ENCODE measurements around the gene FCHO1.
A peak's percentile ranks its signal among the peaks of the same experiment; 100 is the strongest.
"Not testable (repeated sequence)": the region's sequence is repeated elsewhere in the genome, so short reads cannot be mapped to it uniquely, and the experiment has no call there.

The FCHO1 gene

DNA sequence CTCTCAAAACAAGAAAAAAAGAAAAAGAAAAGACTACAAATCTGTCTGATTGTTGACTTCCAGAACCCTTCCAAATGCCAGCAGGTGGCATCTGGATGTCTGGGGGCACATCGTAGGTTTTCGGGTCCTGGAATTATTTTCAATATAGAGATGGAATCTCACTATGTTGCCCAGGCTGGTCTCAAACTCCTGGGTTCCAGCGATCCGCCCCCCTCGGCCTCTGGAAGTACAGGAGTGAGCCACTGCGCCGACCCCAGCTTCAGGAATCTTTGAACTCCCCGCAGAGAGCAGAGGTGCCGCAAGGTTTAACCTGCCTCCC, 43.1 kb downstream of the FCHO1 start:
- no peak for DNase-seq (ENCODE audit: low read depth in 4 of 4, low spot score in 1 of 4)

DNA sequence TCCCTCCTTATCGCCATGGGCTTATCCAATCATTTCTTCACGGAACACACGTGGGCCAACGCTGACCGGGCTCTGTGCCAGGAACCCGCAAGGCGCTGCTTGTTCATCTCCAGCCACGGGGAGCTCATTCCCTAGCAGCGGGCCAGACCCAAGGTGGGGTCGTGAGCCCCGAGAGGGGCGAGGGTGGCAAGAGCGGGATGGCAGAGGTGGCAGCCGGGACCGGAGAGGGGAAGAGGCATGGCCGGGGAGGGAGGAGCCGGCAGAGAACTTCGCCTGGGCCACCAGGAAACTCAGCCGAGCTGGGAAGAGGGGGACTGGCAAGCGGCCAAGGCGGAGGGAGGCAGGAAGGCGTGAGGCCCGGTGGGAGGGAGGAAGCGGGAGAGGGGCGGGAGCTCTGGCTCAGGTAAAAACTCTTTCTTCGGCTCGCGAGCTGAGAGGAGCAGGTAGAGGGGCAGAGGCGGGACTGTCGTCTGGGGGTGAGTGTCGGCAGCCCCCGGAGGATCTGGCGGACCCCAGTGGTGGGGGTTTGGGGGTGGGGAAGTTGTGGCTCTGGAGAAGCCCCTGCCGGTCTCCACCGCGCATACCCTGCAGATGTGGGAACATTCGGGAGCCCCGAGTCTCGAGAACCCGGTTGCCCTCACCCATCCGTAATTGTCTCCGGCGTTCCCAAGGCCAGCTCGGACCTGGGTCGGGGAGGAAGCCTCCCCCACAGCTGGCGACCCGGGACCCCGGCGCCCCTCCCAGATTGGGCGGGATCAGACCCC, 43.6 kb downstream of the FCHO1 start, which contains the start of gene B3GNT3:
B3GNT3 (plus strand) TSS at position 408 of the 764 bp plus-strand sequence. CDS start 12,670 bp downstream, outside the sequence.
- DNase-seq (ENCODE audit: low read depth in 4 of 4, low spot score in 1 of 4), result no peak

DNA sequence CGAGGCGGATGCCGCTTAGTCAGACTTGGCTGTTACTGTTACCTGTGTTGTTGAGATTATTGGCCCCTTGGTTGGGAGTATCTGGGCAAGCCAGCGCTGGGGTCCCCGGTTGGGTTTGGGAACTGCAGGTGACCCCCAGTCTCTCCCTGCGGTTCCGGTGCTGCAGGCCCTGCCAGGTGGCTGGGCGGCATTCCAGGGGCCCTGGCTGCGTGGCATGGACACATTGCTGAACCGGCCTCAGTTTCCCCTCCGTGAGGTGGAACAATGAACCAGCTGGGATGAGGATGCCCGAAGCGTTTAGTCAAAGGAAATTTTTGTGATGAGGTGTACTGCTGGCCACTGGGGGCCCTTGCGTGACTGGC, 44.2 kb downstream of the FCHO1 start:
- DNase-seq (ENCODE audit: low read depth in 4 of 4, low spot score in 1 of 4), result no peak

DNA sequence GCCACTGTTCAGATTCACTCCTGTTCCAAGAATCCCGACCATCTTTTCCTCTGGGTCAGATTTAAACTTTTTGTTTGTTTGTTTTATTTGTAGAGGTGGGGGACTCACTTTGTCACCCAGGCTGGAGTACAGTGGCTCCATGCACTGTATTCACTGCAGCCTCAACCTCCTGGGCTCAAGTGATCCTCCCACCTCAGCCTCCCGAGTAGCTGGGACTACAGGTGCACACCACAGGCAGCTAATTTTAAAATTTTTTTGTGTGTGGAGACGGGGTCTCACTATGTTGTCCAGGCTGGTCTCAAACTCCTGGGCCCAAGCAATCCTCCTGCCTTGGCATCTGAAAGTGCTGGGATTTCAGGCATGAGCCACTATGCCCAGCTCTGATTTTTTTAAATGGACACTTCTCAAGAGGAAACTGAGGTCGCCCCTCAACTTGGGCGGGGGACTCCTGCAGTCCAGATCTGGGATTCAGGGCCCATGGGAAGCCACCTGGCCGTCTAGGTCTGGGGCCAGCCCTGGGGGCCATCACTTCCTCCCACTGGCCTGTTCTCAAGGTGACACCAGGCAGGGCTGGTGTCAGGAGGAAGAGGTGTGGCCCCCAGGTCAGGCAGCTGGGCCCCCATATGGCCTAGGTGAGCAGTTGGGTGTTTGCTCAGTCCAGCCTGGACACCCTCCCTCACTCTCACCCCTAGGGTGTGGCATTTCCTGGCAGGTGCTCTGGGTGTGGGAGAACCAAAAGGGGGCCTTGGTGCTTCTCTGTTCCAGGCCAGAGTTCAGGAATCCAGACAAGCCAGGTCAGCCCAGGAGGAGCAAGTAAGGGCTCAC, 44.9 kb downstream of the FCHO1 start:
- DNase-seq (ENCODE audit: low read depth in 4 of 4, low spot score in 1 of 4), result no peak

DNA sequence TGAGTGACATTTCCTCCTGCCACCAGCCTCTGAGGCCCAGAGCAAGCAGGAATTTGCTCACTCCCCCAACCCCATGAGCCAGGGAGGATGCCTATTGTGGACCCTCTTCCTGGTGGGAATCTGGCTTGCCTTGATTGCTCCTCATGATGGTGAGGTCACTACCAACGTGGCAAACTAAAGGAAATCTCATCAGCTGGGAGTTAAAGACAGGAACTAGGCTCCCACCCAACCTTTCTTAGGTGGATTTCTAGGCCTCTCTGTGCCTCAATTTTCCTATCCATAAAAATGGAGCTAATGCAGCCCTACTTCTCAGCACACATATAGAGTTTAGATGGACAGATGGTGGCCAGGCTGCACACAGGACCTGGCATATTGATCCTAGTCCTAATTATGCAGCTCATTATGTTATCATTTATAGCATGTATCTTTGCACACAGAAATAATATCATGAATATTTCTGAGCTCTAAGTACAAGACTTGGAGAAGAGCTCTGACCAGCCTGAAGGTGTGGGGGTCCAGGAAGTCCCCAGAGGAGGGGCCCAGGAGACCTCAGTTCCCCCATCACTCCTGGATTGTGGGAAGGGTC, 45.7 kb downstream of the FCHO1 start:
- DNase-seq (ENCODE audit: low read depth in 4 of 4, low spot score in 1 of 4), result no peak

DNA sequence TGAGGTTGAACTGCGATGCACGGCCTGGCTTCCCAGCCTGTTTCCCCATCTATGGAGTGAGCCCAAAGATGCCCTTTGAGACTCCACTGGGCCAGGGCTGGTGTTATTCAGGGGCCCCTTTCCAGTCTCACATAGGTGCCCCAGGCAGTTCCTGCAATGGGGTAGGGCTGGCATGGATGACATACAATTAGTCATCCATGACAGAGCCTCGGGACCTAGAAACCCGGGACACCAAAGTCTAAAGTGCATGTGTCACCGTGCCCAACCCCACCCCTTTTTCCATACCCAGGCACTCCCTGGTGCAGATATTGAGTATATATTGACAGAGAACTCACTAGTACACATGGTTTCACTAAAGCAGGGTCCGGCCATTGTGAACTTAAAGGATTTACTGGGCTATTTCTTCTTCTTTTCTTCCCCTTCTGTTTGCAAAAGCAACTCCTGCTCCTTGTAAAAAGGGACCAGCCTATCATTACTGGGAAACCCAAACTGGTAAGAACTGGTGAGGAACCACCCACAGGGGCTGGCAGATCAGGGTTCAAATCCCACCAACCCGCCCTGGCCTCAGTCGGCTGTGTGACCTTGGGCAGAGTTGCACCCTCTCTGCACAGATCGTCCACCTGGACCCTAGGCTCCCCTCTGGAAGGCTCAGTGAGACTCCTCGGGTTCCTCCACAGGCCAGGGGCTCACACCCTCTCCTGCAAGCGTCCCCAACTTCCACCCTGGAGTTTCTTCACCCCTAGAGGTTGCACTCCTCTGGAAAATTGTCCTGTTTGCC, 46.3 kb downstream of the FCHO1 start:
- peak in 1 of 4 experiments; percentile 72 for DNase-seq (ENCODE audit: low read depth in 4 of 4, low spot score in 1 of 4)

DNA sequence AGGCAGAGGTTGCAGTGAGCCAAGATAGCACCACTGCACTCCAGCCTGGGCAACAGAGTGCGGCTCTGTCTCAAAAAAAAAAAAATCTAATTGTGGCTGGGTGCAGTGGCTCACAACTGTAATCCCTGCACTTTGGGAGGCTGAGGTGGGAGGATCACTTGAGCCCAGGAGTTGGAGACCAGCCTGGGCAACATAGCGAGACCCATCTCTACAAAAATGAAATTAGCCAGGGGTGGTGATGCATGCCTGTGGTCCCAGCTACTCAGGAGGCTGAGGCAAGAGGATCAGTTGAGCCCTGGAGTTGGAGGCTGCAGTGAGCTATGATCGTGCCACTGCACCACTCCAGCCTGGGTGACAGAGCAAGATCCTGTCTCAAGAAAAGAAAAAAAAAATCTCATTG, 47.3 kb downstream of the FCHO1 start:
- not testable (repeated sequence) for DNase-seq (ENCODE audit: low read depth in 4 of 4, low spot score in 1 of 4)

DNA sequence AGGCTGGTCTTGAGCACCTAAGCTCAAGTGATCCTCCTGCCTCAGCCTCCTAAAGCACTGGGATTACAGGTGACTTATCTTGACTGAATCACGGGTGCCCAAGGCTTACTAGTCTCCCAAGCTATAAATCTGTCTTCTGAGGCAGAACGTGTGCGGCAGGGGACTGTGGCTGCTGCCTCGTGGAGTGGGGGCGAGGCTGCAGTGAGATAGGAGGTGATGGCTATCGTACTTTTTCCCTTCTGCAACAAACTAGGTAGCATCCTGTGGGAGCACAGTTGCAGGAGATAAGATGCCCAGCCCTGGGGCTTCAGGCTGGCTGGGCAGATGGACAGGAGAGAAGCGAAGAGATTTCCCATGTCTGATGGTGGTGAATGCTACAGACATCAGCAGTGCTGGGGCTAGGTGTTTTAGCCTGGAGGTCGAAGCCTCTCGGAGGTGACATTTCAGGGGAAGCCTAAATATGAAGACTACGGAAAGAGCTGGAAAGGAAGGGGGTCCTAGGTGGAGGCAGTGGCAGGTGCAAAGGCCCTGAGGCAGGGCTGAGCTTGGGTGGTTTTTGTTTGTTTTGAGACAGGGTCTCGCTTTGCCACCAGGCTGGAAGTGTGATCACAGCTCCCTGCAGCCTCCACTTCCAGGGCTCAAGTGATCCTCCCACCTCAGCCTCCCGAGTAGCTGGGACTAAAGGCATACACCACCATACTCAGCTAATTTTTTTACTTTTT, 51.0 kb downstream of the FCHO1 start:
- no peak for DNase-seq (ENCODE audit: low read depth in 4 of 4, low spot score in 1 of 4)

DNA sequence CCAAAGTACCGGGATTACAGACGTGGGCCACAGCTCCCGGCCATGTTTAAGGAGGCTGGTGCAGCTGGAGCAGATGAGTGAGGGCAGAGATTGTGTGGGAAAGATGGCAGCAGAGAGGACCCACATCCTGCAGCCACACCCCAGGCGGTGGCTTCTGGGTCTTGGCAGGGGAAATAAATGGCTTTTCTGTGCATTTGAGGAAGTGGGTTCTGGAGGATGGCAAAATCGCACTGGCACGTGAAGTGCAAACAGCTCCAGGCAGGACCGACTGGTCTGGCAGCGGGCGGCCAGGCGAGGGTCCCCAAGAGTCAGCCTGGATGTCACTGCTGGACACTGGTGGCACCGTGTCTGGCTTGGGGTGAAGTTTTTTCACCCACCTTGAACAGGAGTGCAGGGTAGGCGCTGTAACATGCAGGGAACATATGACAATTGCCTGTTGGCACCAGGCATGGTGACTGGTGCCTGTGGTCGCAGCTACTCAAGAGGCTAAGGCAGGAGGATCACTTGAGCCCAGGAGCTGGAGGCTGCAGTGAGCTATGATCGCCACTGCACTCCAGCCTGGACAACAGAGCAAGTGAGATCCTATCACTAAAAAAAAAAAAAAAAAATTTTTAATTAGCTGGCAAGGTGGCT, 52.1 kb downstream of the FCHO1 start:
- DNase-seq (ENCODE audit: low read depth in 4 of 4, low spot score in 1 of 4), result no peak

DNA sequence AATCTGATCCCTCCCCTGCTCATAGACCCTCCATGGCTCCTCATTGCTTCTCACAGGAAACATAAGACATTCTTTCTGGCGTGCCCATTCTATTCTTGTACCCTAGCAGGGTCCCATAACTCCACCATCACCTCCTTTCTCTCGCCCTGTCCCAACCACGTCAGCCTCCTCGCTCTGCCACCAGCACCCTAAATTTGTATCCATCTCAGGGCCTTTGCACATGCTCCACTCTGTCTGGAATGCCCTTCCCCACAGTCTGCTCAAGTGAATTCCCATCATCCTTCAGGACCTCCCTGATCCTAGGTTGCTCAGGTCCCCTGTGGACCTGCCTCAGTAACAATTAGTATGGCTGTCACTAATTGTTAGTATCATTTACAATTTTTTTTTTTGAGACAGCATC, 54.1 kb downstream of the FCHO1 start:
- DNase-seq (ENCODE audit: low read depth in 4 of 4, low spot score in 1 of 4), result no peak

DNA sequence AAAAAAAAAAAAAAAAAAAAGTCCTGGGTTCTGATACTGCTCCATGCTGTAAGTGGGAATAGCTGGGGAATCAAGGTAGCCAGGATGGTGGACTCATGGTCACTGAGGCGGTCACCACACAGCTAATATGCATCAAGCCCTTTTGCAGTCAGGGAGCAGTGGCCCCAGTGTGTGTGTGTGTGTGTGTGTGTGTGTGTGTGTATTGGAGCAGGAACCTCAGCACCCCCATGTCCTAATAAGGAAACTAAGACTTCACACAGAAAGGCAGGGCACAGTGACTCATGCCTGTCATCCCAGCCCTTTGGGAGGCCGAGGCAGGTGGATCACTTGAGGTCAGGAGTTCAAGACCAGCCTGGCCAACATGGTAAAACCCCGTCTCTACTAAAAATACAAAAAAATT, 55.7 kb downstream of the FCHO1 start:
- peak in 1 of 4 experiments; percentile 22 for DNase-seq (ENCODE audit: low read depth in 4 of 4, low spot score in 1 of 4)

DNA sequence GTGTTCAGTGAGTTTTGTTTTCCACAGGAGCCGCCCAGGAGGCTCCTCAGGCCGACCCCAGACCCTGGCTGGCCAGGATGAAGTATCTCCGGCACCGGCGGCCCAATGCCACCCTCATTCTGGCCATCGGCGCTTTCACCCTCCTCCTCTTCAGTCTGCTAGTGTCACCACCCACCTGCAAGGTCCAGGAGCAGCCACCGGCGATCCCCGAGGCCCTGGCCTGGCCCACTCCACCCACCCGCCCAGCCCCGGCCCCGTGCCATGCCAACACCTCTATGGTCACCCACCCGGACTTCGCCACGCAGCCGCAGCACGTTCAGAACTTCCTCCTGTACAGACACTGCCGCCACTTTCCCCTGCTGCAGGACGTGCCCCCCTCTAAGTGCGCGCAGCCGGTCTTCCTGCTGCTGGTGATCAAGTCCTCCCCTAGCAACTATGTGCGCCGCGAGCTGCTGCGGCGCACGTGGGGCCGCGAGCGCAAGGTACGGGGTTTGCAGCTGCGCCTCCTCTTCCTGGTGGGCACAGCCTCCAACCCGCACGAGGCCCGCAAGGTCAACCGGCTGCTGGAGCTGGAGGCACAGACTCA, 56.5 kb downstream of the FCHO1 start:
- no peak for DNase-seq (ENCODE audit: low read depth in 4 of 4, low spot score in 1 of 4)

DNA sequence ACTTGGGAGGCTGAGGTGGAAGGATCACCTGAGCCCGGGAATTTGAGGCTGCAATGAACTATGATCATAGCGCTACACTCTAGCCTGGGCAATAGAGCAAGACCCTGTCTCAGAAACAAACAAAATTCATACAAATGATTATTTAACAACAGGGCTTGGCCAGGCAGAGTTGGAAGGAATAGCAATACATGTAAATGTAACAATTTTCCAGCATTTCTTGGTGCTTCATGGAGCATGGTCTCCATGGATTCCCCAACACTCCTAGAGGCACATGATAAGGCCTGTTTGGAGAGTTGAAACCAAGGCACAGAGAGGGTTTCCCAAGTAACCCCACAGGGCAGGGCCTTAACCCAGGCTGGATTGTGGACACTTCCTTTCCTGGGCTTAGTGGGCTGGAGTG, 59.8 kb downstream of the FCHO1 start:
- no peak for DNase-seq (ENCODE audit: low read depth in 4 of 4, low spot score in 1 of 4)

DNA sequence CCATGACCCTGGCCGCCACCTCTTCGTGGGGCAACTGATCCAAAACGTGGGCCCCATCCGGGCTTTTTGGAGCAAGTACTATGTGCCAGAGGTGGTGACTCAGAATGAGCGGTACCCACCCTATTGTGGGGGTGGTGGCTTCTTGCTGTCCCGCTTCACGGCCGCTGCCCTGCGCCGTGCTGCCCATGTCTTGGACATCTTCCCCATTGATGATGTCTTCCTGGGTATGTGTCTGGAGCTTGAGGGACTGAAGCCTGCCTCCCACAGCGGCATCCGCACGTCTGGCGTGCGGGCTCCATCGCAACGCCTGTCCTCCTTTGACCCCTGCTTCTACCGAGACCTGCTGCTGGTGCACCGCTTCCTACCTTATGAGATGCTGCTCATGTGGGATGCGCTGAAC, 60.4 kb downstream of the FCHO1 start:
- DNase-seq (ENCODE audit: low read depth in 4 of 4, low spot score in 1 of 4), result no peak

DNA sequence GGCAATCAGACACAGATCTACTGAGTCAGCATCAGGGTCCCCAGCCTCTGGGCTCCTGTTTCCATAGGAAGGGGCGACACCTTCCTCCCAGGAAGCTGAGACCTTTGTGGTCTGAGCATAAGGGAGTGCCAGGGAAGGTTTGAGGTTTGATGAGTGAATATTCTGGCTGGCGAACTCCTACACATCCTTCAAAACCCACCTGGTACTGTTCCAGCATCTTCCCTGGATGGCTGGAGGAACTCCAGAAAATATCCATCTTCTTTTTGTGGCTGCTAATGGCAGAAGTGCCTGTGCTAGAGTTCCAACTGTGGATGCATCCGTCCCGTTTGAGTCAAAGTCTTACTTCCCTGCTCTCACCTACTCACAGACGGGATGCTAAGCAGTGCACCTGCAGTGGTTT, 60.8 kb downstream of the FCHO1 start:
- DNase-seq (ENCODE audit: low read depth in 4 of 4, low spot score in 1 of 4), result no peak

DNA sequence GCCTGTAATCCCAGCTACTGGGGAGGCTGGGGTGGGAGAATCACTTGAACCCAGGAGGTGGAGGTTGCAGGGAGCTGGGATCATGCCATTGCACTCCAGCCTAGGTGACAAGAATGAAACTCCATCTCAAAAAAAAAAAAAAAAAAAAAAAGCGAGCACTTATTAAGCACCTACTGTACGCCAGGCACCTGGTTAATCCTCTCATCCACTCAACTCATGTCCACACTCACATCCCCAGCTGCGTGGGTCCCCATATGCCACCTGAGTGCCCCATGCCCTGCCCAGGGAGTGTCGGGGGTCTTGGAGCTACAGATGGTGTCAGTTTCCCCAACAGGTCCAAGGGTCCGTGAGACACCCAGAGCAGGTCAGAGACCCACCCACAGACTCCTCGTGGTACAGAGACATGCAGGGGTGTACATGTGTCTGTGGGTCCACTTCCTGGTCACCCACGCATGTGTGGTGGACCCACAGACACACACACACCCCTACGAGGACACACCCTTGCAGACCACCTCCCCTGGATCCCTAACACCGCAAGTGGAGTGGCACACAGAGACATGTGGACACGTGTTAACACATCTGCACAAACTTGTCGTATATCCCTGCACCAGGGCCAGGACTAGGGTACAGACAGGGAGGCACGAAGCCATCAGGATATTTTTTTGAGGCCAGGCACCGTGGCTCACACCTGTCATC, 66.5 kb downstream of the FCHO1 start:
- DNase-seq (ENCODE audit: low read depth in 4 of 4, low spot score in 1 of 4), result no peak

DNA sequence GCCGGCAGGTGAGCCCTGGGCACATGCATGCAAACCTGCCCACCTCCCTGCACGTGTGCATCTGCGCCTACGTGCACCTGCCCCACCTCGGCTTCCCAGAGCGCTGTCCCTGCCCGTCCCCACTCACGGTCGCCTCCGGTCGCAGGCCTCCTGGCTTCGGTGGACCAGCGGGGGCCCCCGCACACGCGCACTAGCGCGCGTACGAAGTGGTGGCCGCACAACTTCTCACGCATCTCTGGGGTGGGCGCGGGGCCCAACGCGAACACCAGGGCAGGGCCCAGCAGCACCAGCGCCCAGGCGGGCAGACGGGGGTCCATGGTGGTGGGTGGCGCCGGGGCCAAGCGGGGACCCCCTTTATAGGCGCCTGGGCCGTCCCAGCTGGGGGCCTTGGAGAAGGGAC, 69.9 kb downstream of the FCHO1 start, which contains the start of gene INSL3:
INSL3 (minus strand) TSS at position 330 of the 400 bp plus-strand sequence; CDS start at position 317, 13 bp downstream.
- no peak for DNase-seq (ENCODE audit: low read depth in 4 of 4, low spot score in 1 of 4)

DNA sequence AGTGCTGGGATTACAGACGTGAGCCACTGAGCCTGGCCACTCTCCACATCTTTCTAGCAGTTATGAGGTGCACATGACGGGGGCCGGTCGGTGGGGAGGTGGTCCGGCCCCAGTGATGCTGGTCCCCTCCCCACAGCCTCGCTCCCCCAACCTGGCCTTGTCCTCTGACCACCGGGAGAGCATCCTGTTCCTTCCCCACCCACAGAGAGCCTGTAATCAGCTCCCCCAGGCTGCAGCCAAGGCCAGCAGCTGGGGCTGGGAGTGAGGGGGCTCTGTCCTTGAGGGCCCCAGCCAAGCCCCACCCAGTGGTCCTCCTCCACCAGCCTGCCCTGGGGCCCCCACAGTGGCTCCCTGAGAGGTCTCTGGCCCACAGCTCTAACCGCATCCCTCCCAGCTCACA, 73.1 kb downstream of the FCHO1 start:
- no peak for DNase-seq (ENCODE audit: low read depth in 4 of 4, low spot score in 1 of 4)

DNA sequence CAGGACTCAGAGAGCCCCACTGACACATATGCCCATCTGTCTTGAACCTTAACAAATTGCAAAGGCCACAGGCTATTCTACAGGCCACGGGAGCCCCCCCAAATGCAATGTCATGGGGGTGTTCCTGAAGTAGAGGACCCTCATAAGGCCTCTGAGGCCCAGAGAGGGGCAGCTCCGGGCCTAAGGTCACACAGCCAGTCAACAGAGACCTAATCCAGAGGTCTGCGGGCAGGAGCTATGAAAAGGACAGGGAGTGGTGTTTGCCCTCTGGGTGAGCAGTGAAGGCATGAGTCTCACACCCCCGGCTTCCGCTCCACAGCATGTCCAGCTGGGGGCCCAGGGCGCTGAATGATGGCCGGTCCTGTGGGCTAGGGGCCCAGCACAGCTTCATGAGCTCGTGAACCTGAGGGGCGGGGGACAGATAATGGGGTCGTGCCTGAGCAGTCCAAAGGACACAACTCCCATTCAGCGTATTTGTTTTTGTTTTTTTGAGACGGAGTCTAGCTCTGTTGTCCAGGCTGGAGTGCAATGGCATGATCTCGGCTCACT, 75.3 kb downstream of the FCHO1 start:
- no peak for DNase-seq (ENCODE audit: low read depth in 4 of 4, low spot score in 1 of 4)
